B cell (primary cell): ENCODE results near the gene PRR20E. TPM values are rescaled to one million over a fixed set of nuclear protein-coding genes. Genes with fewer than 3 reads are reported as not detected.
"Not testable (repeated sequence)": the region's sequence is repeated elsewhere in the genome, so short reads cannot be mapped to it uniquely, and the experiment has no call there.

Experiments
- ATAC-seq: fragments of 200-7000 bp; cut with Tn5 transposase; one replicate; pipeline ENCODE4 v1.10.0; 2021; ENCODE audit warnings: low read depth, mild to moderate bottlenecking, moderate number of reproducible peaks, moderate library complexity
- CTCF ChIA-PET: fragments of 350-600 bp; sonication (Branson Sonifier 250); formaldehyde crosslinking; loops from one replicate; lab custom pipeline; 2021; ENCODE audit warnings: antibody characterized with exemption, inconsistent platforms; lab: Charles Lee
- POLR2A ChIA-PET: fragments of 350-600 bp; sonication (Branson Sonifier 250); formaldehyde crosslinking; loops from one replicate; lab custom pipeline; 2021; ENCODE audit warnings: antibody characterized with exemption; lab: Charles Lee
- DNase-seq: peaks from one replicate; pipeline ENCODE4 v3.0.0; 2013
- H2AFZ ChIP-seq: 2 replicates; pipeline ENCODE4 v1.6.1; 2012; ENCODE audit warnings: mild to moderate bottlenecking, low read depth, low read length; ENCODE audit not compliant: insufficient read depth, poor library complexity, severe bottlenecking
- H3K27ac ChIP-seq, 2 donors: 1 replicate in 1 of 2; 2 replicates in 1 of 2; pipeline ENCODE4 v1.5.1; 2012 to 2013; ENCODE audit warnings: low read length in 2 of 2, mild to moderate bottlenecking in 2 of 2, moderate library complexity in 1 of 2
- H3K27me3 ChIP-seq, 4 experiments: fragments of 200-600 bp in 1 of 4; sonication (generic) in 1 of 4; replicated peaks in 1 of 4; 1 replicate in 2 of 4; 2 replicates in 2 of 4; pipeline versions ENCODE4 v1.6.1 to v1.7.0; 2013 to 2016; ENCODE audit warnings: low read length in 3 of 4, mild to moderate bottlenecking in 2 of 4, mixed read lengths in 1 of 4, moderate library complexity in 1 of 4; ENCODE audit not compliant: insufficient read depth in 4 of 4, control insufficient read depth in 3 of 4; ENCODE audit errors: control extremely low read depth in 1 of 4
- H3K36me3 ChIP-seq, 2 experiments: replicated peaks in 1 of 2; 1 replicate in 1 of 2; 2 replicates in 1 of 2; pipeline versions ENCODE4 v1.6.1 to v1.7.1; 2013; ENCODE audit warnings: low read length in 1 of 2; ENCODE audit not compliant: insufficient read depth in 2 of 2, control insufficient read depth in 1 of 2; ENCODE audit errors: control extremely low read depth in 1 of 2, extremely low read depth in 1 of 2
- H3K4me1 ChIP-seq, 2 donors: fragments of 200-600 bp in 1 of 2; sonication (generic) in 1 of 2; 1 replicate in 1 of 2; 2 replicates in 1 of 2; pipeline versions ENCODE4 v1.5.1 to v1.6.1; 2013 to 2017; ENCODE audit warnings: low read length in 2 of 2; ENCODE audit not compliant: control insufficient read depth in 2 of 2, insufficient read depth in 2 of 2
- H3K4me2 ChIP-seq: replicated peaks from 2 replicates; pipeline ENCODE3; 2012; ENCODE audit warnings: mild to moderate bottlenecking, low read depth, low read length; ENCODE audit not compliant: poor library complexity, severe bottlenecking
- H3K4me3 ChIP-seq, 5 experiments: fragments of 200-600 bp in 1 of 5; sonication (generic) in 1 of 5; 1 replicate in 3 of 5; 2 replicates in 2 of 5; pipeline versions ENCODE4 v1.5.1 to v1.7.0; 2011 to 2016; ENCODE audit warnings: low read length in 4 of 5, mild to moderate bottlenecking in 4 of 5, low read depth in 2 of 5, control low read depth in 1 of 5, moderate library complexity in 1 of 5; ENCODE audit not compliant: insufficient read depth in 1 of 5; ENCODE audit errors: control extremely low read depth in 1 of 5, extremely low read depth in 1 of 5
- H3K79me2 ChIP-seq: fragments of 200-600 bp; sonication (generic); one replicate; pipeline ENCODE4 v1.6.0; 2016; ENCODE audit warnings: low read length; ENCODE audit not compliant: control insufficient read depth, insufficient read depth
- H3K9ac ChIP-seq: fragments of 200-600 bp; sonication (generic); 2 replicates; pipeline ENCODE4 v1.6.1; 2017; ENCODE audit warnings: mild to moderate bottlenecking, low read length, moderate library complexity
- H3K9me3 ChIP-seq, 3 donors: one replicate each; pipeline versions ENCODE4 v1.6.1 to v1.7.1; 2013; ENCODE audit warnings: low read length in 2 of 3; ENCODE audit not compliant: control insufficient read depth in 2 of 3, insufficient read depth in 1 of 3; ENCODE audit errors: control extremely low read depth in 1 of 3
- H4K20me1 ChIP-seq: 2 replicates; pipeline ENCODE4 v1.6.0; 2012; ENCODE audit warnings: mild to moderate bottlenecking, low read length; ENCODE audit not compliant: insufficient read depth, control insufficient read depth, poor library complexity, severe bottlenecking
- H3K27ac Mint-ChIP-seq: one replicate; pipeline ENCODE4 v1.8.0; 2021; ENCODE audit warnings: mixed read lengths
- H3K27me3 Mint-ChIP-seq: one replicate; pipeline ENCODE4 v1.8.0; 2021; ENCODE audit warnings: mixed read lengths
- H3K4me1 Mint-ChIP-seq: one replicate; pipeline ENCODE4 v1.8.0; 2021; ENCODE audit warnings: mixed read lengths
- H3K4me3 Mint-ChIP-seq: one replicate; pipeline ENCODE4 v1.8.0; 2021; ENCODE audit warnings: mixed read lengths
- H3K9me3 Mint-ChIP-seq: one replicate; pipeline ENCODE4 v1.8.0; 2022; ENCODE audit warnings: mixed read lengths; ENCODE audit not compliant: insufficient read depth
- CTCF ChIP-seq: fragments of 200-600 bp; IDR thresholded peaks from one replicate; pipeline ENCODE4 v1.8.0; 2022; ENCODE audit warnings: antibody characterized with exemption, mild to moderate bottlenecking
- EZH2 ChIP-seq: IDR thresholded peaks from 2 replicates; pipeline ENCODE4 v1.6.1; 2012; ENCODE audit warnings: borderline replicate concordance, low read depth, mild to moderate bottlenecking, moderate library complexity, low read length; ENCODE audit not compliant: insufficient read depth, poor library complexity, severe bottlenecking
- WGBS: methylation state at CpG from one replicate; pipeline ENCODE4 v1.1.5; 2013; ENCODE audit warnings: missing lambda C conversion rate; ENCODE audit not compliant: insufficient coverage; 5-methylcytosine and 5-hydroxymethylcytosine counted together
- intact Hi-C: fragments of 100-400 bp; cut with micrococcal nuclease; formaldehyde crosslinking; loops from one replicate; pipeline ENCODE4 v1.10.0; 2022
- polyA plus RNA-seq: library from polyadenylated mRNA; depleted of rRNA; stranded (reverse); fragments of >200 nt; gene quantifications from 2 replicates; pipeline ENCODE4 v1.2.3, GENCODE V29; 2012
- total RNA-seq, 2 donors: library from RNA; stranded (reverse); fragments of 120-200 nt in 1 of 2; gene quantifications; 1 replicate in 1 of 2; 2 replicates in 1 of 2; pipeline versions ENCODE4 v1.2.3 to v1.2.4, GENCODE V29; 2013 to 2022

The PRR20E gene
- total and polyA plus RNA-seq, 2 donors (not counting 1 experiment from before 2014, with no cell fraction given) = not detected

DNA sequence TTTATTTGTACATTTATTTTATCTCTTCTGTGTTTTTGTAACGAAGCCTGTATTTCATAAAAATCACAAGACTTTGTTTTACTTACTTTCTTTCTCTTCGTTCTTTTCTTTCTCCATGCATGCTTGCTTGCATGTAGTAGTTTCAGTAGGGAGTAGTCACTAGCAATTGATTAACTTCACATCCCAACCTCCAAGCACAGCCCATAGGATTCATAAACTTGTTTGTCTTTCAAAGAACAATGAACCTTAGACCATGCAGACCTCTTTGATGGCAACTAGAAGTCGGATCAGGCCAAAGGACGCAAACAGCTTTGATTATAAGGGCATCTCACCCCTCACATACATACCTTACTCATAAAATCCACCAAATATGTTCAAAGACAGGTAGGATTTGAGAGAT is 29.4 kb upstream of the PRR20E start:
- H3K4me2 ChIP-seq = no peak overlapping the region
- H3K27me3 Mint-ChIP-seq = no peaks in the 10 kb centered on the region
- no peaks in the 10 kb centered on the region for H3K4me1 Mint-ChIP-seq
- H3K79me2 ChIP-seq = no peaks in the 10 kb centered on the region
- H3K4me3 ChIP-seq = no peak overlapping the region
- no CpG with 5 or more reads among the region's 4 CpGs for WGBS
- H3K27ac ChIP-seq = no peak overlapping the region
- POLR2A ChIA-PET = no interaction called here
- CTCF ChIA-PET = no interaction called here
- intact Hi-C loops = no loop called here
- H3K4me1 ChIP-seq = no peaks in the 10 kb centered on the region
- no peak overlapping the region for H3K4me3 Mint-ChIP-seq
- H3K36me3 ChIP-seq = no peaks in the 10 kb centered on the region
- H3K27ac Mint-ChIP-seq = no peak overlapping the region
- ATAC-seq (no peak), DNase-seq (no peak)
- no peaks in the 10 kb centered on the region for H3K27me3 ChIP-seq
- no peak overlapping the region for H3K9ac ChIP-seq
- no peaks in the 10 kb centered on the region for H3K9me3 ChIP-seq
- TF ChIP-seq EZH2 = no peak
- TF ChIP-seq CTCF = no peak
- H3K9me3 Mint-ChIP-seq = peaks cover 3% of the 10 kb centered on the region
- H4K20me1 ChIP-seq = no peaks in the 10 kb centered on the region
- no peak overlapping the region for H2AFZ ChIP-seq

- Histone ChIP-seq H3K27me3 (no peaks in the 10 kb centered on the region), H3K36me3 (no peaks in the 10 kb centered on the region), H3K27ac (no peak overlapping the region), H3K9me3 (no peaks in the 10 kb centered on the region), H3K4me1 (no peaks in the 10 kb centered on the region), H3K4me3 (no peak overlapping the region), H4K20me1 (no peaks in the 10 kb centered on the region), H3K4me2 (no peak overlapping the region), H3K79me2 (no peaks in the 10 kb centered on the region), H2AFZ (no peak overlapping the region), H3K9ac (no peak overlapping the region)
- DNase-seq (no peak), ATAC-seq (no peak)
- no peak overlapping the region for H3K4me3 Mint-ChIP-seq
- intact Hi-C loops = no loop called here
- WGBS = no CpG with 5 or more reads among the region's 5 CpGs
- H3K27ac Mint-ChIP-seq = no peak overlapping the region
- ChIA-PET CTCF (no interaction called here), POLR2A (no interaction called here)
- peaks cover 3% of the 10 kb centered on the region for H3K9me3 Mint-ChIP-seq
- TF ChIP-seq CTCF = no peak
- TF ChIP-seq EZH2 = no peak
- H3K4me1 Mint-ChIP-seq = no peaks in the 10 kb centered on the region
- H3K27me3 Mint-ChIP-seq = no peaks in the 10 kb centered on the region
Observed at GRCh38 chr13:57138988-57139387, 28.0 kb upstream of the PRR20E start.

- H3K27ac Mint-ChIP-seq, H4K20me1 ChIP-seq, H3K4me1 ChIP-seq, H3K9ac ChIP-seq, H3K9me3 Mint-ChIP-seq, DNase-seq, H3K27me3 ChIP-seq, H3K9me3 ChIP-seq, CTCF ChIA-PET, H3K27ac ChIP-seq, H3K4me1 Mint-ChIP-seq, H3K36me3 ChIP-seq, H2AFZ ChIP-seq, H3K4me3 Mint-ChIP-seq, ATAC-seq, intact Hi-C loops, H3K4me2 ChIP-seq, POLR2A ChIA-PET, H3K4me3 ChIP-seq, H3K79me2 ChIP-seq, H3K27me3 Mint-ChIP-seq: not testable (repeated sequence)
- no CpG with 5 or more reads among the region's 18 CpGs for WGBS
Observed at GRCh38 chr13:57139781-57140180, 27.2 kb upstream of the PRR20E start.
